ENCODE results near the gene PRKCD.

The PRKCD gene

DNA sequence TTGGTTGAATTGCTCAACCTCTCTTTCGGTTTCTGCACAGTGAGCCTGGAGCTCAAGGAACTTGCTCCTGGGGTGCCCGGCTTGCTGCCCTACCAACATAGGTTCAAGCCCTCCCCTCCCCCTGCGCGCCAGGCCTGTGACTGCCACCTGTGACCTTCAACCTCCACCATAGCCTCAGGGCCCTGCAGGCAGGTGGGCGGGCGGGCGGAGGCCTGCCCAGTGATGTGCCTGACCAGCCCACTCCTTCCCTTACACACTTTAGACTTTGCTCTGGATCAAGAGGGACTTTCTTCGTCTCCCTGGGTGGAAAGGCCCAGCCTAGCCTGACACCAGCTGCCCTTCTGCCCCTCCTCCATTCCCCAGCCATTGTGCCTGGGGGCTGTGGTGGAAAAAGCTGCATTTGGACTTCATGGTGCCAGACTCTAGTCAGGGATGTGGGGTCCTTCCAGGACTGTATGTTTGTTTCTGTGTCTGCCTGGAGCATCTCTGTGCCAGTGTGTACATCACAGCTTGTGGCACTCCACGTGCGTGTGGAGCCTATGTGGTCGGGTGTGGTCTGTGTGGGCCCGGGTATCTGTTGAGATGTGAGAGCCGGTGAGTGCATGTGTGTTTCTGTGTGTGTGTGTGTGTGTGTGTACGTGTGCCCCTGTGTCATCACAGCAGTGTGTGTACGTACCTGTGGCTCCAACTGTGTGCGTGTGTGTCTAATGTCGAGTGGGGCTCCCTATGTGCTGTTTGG is 9.5 kb downstream of the PRKCD start:
- no peak overlapping the region for H3K4me3 ChIP-seq (ENCODE audit: control insufficient read depth, low read depth, low read length)
- TF ChIP-seq, protein P1, sequence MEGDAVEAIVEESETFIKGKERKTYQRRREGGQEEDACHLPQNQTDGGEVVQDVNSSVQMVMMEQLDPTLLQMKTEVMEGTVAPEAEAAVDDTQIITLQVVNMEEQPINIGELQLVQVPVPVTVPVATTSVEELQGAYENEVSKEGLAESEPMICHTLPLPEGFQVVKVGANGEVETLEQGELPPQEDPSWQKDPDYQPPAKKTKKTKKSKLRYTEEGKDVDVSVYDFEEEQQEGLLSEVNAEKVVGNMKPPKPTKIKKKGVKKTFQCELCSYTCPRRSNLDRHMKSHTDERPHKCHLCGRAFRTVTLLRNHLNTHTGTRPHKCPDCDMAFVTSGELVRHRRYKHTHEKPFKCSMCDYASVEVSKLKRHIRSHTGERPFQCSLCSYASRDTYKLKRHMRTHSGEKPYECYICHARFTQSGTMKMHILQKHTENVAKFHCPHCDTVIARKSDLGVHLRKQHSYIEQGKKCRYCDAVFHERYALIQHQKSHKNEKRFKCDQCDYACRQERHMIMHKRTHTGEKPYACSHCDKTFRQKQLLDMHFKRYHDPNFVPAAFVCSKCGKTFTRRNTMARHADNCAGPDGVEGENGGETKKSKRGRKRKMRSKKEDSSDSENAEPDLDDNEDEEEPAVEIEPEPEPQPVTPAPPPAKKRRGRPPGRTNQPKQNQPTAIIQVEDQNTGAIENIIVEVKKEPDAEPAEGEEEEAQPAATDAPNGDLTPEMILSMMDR (IDR thresholded peaks at IDR 0.05; ENCODE audit: control insufficient read depth, insufficient read depth, low read depth, low read length, missing control alignments), result no peak
- DNase-seq (ENCODE audit: low read depth), result no peak

DNA sequence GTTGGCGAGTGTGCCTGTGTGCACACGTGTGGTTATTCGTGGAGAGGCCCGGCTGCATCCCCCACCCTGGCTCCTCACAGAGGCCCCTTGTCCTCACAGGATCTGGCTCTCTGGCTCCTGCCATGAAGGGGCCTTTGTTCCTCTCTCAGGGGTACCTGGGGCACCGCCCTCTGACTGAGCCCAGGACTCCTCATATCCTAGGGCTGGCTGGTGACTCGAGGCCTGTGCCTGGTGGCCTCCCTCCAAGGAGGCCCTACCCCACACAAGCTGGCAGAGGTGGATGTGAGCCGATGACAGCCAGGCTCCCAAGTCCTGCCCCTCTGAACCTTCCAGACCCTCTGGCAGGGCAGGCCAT is 10.0 kb downstream of the PRKCD start:
- DNase-seq (ENCODE audit: low read depth), result no peak
- H3K4me3 ChIP-seq (ENCODE audit: control insufficient read depth, low read depth, low read length), result no peak overlapping the region
- TF ChIP-seq, protein P1 (IDR thresholded peaks at IDR 0.05; ENCODE audit: control insufficient read depth, insufficient read depth, low read depth, low read length, missing control alignments), result no peak

DNA sequence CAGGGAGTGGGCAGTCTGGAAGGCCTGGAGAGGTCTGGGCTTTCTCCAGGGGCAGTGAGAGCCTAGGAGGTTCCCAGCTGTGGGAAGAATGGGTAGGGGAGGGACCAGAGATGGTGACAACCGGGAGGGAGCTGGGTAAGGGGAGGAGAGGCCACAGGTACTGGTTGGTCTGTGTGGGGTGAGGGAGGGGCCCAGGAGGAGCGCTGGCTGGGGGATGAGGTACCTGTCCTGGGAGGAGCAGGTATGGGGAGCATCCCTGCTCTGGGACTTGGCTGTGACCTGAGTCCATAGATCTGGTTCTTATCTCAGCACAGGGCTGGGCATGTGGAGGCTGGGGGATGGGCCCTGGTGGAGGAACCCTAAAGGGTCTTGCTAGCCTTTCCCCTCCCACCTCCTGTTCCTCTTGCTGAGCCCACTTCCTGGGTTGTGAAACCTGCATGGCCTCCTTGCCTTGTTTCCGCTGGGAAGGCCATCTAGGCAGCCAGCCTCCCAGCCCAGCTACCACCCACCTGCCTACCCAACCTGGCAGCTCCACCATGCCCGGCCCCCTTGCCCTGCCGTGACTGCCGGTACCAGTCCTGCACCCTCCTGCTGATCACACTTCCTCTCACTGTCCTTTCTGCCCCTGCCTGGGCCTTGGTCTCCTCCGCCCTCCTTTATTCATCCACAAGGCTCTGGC is 11.0 kb downstream of the PRKCD start:
- no peak overlapping the region for H3K4me3 ChIP-seq (ENCODE audit: control insufficient read depth, low read depth, low read length)
- TF ChIP-seq, protein P1 (IDR thresholded peaks at IDR 0.05; ENCODE audit: control insufficient read depth, insufficient read depth, low read depth, low read length, missing control alignments), result no peak
- DNase-seq (ENCODE audit: low read depth), result no peak

DNA sequence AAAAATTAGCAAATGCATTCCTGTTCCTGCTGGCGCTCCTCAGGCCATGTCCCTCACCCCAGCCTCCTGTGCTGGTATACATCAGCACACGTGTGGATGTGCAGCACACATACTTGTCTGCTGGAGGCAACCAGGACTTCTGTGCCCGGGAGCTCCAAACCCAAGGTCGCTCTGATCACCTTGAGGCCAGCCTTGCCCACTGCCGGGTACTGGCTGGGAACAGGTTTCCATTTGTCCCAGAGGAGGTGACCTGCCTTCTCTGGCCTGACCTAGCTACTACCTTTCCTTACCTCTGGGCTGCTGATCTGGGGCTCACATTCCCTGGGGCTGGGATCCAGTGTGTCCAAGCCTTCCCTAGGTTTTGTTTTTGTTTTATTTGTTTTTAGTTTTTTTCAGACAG is 12.1 kb downstream of the PRKCD start:
- H3K4me3 ChIP-seq (ENCODE audit: control insufficient read depth, low read depth, low read length), result no peak overlapping the region
- TF ChIP-seq, protein P1 (IDR thresholded peaks at IDR 0.05; ENCODE audit: control insufficient read depth, insufficient read depth, low read depth, low read length, missing control alignments), result no peak
- no peak for DNase-seq (ENCODE audit: low read depth)

DNA sequence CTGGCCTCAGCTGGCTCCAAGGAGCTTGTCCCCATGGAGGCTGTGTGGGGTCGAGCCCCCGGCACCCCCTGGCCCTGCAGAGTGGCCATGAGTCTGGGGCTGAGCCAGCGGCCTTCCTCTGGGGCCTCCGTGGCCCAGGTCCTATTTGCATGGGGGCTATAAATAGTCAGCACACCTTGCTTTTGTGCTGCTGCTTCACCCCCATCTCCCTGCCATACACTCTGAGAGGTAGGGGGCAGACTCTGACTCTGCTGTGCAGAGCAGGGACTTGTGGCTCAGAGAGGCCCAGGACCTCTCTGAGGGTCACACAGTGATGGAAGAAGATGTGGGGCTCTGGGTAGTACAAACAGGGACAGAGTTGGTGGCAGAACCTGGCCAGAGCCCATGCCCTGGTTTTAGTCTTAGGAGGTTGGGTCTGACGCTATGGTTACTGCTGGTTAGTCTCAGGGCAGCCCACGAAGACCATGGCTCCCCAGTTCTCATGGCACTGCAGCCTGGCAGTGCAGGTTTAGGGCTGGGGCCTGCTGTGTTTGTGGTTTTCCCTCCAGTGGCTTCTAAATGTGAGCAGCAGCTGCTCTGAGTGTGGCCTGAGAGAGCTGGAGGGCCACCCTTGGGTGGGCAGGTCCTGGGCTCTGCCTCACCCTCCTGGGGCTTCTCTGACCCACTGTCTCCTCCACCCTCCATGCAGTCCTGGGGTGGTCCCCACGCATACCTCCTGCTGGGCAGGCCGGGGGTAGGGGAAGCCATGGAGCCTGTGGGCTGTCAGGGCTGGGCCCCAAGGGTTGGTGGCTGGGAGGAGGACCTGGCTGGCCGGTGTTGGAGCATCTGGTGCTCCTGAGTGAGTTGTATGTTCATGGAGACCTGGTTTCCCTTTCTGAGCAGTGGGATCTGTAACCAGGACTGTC is 13.6 kb downstream of the PRKCD start:
- TF ChIP-seq, protein P1 (IDR thresholded peaks at IDR 0.05; ENCODE audit: control insufficient read depth, insufficient read depth, low read depth, low read length, missing control alignments), result no peak
- no peak for DNase-seq (ENCODE audit: low read depth)
- H3K4me3 ChIP-seq (ENCODE audit: control insufficient read depth, low read depth, low read length), result no peak overlapping the region
